MCF 10A (cell line): Measurements from ENCODE around the gene PTPRT. TPM values are rescaled to one million over a fixed set of nuclear protein-coding genes. Genes with fewer than 3 reads are reported as not detected.

Source experiments
- BruUV-seq: library from RNA; stranded (reverse); fragments of 400-500 nt; replicated peaks from 2 replicates; lab custom pipeline; 2021; lab: Mats Ljungman, UMichigan
- CTCF ChIA-PET: fragments of 300-600 bp; sonication (Branson Sonifier 250); formaldehyde crosslinking; extraction: SDS; loops from one replicate; lab custom pipeline; 2021; ENCODE audit warnings: antibody characterized with exemption, inconsistent platforms; lab: Yijun Ruan, JAX
- POLR2A ChIA-PET: fragments of 300-600, 350-650 bp; sonication (Branson Sonifier 250); formaldehyde crosslinking; extraction: SDS; loops from one replicate; lab custom pipeline; 2020; ENCODE audit warnings: antibody characterized with exemption, inconsistent platforms; lab: Yijun Ruan, JAX
- DNase-seq: peaks from one replicate; pipeline ENCODE4 v3.0.0-alpha.2; 2018; ENCODE audit not compliant: unreplicated experiment
- H3K27ac Mint-ChIP-seq: one replicate; pipeline ENCODE4 v1.8.0; 2022; ENCODE audit warnings: mild to moderate bottlenecking, low read depth, mixed read lengths; ENCODE audit not compliant: unreplicated experiment
- H3K27me3 Mint-ChIP-seq: one replicate; pipeline ENCODE4 v1.8.0; 2022; ENCODE audit warnings: mixed read lengths; ENCODE audit not compliant: insufficient read depth, unreplicated experiment
- H3K36me3 Mint-ChIP-seq: one replicate; pipeline ENCODE4 v1.8.0; 2022; ENCODE audit warnings: mild to moderate bottlenecking, moderate library complexity, mixed read lengths; ENCODE audit not compliant: insufficient read depth, unreplicated experiment
- H3K4me1 Mint-ChIP-seq: one replicate; pipeline ENCODE4 v1.8.0; 2022; ENCODE audit warnings: mixed read lengths; ENCODE audit not compliant: insufficient read depth, unreplicated experiment
- H3K4me3 Mint-ChIP-seq: one replicate; pipeline ENCODE4 v1.8.0; 2022; ENCODE audit warnings: mild to moderate bottlenecking, moderate library complexity, mixed read lengths; ENCODE audit not compliant: unreplicated experiment
- H3K9me3 Mint-ChIP-seq: one replicate; pipeline ENCODE4 v1.8.0; 2022; ENCODE audit warnings: mixed read lengths; ENCODE audit not compliant: unreplicated experiment
- intact Hi-C: fragments of 100-400 bp; cut with micrococcal nuclease; formaldehyde crosslinking; loops from 2 replicates; pipeline ENCODE4 v1.14.1; 2022
- total RNA-seq: library from RNA; stranded (reverse); gene quantifications from 2 replicates; pipeline ENCODE4 v1.2.3, GENCODE V29; 2022
- TF ChIP-seq, protein P1 (sequence below): fragments of 200-600 bp; IDR thresholded peaks from one replicate; pipeline ENCODE4 v1.8.0; 2022; ENCODE audit warnings: antibody characterized with exemption, mild to moderate bottlenecking; ENCODE audit not compliant: unreplicated experiment

Gene PTPRT
- total RNA-seq, 1 experiment from 2014 or later = not detected

DNA sequence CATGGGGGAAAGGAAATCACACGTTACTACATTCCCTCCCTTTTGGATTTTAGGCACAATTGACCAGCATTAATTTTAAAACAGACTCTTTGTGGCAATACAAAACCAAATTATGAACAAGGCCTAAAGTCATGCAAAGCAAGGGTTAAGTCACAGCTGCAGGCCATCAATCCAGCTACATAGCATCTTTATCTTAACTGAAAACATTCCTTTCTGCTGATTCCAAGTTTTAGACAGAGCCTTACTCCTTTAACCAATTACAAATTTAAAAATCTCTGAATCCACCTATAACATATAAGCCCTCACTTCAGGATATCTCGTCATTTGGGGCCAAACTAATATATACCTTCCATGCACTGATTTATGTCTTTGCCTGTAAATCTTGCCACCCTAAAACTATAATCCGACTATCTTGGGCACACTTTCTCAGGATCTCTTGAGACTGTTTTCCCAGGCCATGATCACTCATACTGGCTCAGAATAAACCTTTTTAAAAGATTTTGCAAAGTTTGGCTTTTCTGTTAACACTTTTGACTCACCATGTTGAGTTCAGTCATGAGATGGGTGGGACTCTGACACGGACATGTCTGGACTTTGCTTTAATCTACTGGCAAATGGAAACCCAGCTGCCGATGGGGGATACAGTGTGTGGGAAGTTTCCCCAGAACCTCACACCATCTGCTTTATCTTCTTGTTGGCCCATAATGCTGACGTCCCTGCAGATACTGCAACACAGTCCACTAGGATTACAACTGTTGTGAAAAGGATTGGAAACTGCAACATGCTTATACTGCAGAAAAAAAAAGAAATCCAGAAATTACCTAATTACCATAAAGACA lies 757.0 kb downstream of the PTPRT start:
- intact Hi-C loops = no loop called here
- DNase-seq = no peak
- H3K4me1 Mint-ChIP-seq = no peaks in the 10 kb centered on the region
- H3K4me3 Mint-ChIP-seq = no peak overlapping the region
- ChIA-PET POLR2A (no interaction called here), CTCF (interaction anchor here (0.6 kb wide), 2 partner anchors 17 to 1059 kb away, joined by 3 read pairs; no protein-coding TSS in a partner anchor)
- no peak overlapping the region for H3K27ac Mint-ChIP-seq
- TF ChIP-seq, protein P1, sequence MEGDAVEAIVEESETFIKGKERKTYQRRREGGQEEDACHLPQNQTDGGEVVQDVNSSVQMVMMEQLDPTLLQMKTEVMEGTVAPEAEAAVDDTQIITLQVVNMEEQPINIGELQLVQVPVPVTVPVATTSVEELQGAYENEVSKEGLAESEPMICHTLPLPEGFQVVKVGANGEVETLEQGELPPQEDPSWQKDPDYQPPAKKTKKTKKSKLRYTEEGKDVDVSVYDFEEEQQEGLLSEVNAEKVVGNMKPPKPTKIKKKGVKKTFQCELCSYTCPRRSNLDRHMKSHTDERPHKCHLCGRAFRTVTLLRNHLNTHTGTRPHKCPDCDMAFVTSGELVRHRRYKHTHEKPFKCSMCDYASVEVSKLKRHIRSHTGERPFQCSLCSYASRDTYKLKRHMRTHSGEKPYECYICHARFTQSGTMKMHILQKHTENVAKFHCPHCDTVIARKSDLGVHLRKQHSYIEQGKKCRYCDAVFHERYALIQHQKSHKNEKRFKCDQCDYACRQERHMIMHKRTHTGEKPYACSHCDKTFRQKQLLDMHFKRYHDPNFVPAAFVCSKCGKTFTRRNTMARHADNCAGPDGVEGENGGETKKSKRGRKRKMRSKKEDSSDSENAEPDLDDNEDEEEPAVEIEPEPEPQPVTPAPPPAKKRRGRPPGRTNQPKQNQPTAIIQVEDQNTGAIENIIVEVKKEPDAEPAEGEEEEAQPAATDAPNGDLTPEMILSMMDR = no peak
- peaks cover 4% of the 10 kb centered on the region for H3K36me3 Mint-ChIP-seq
- no peaks in the 10 kb centered on the region for H3K27me3 Mint-ChIP-seq
- no TSS peak for BruUV-seq
- H3K9me3 Mint-ChIP-seq = peaks cover 32% of the 10 kb centered on the region

DNA sequence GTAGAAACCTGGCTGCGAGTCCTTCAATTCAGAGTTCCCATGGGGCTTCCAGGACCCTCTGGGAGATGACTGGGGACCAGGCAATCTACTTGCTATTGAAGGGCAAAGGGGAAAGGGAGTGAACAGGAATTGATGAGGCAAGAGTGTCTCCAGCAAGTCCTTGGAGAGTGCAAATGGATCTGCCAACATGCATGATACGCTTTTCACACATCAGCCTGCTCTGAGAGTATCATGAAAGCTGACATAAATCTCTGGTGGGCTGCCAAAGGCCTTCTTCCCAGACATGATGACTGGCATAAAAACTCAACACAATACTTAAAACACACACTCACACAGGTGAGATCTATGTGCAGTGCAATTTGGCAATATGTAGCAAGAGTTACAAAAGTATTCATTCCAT lies 759.1 kb downstream of the PTPRT start:
- no peaks in the 10 kb centered on the region for H3K27me3 Mint-ChIP-seq
- no peaks in the 10 kb centered on the region for H3K4me1 Mint-ChIP-seq
- H3K9me3 Mint-ChIP-seq = peaks cover 43% of the 10 kb centered on the region
- H3K4me3 Mint-ChIP-seq = no peak overlapping the region
- DNase-seq = no peak
- H3K27ac Mint-ChIP-seq = no peak overlapping the region
- peaks cover 7% of the 10 kb centered on the region for H3K36me3 Mint-ChIP-seq
- POLR2A ChIA-PET = no interaction called here
- no TSS peak for BruUV-seq
- TF ChIP-seq, protein P1 = no peak
- CTCF ChIA-PET = no interaction called here
- intact Hi-C loops = no loop called here

DNA sequence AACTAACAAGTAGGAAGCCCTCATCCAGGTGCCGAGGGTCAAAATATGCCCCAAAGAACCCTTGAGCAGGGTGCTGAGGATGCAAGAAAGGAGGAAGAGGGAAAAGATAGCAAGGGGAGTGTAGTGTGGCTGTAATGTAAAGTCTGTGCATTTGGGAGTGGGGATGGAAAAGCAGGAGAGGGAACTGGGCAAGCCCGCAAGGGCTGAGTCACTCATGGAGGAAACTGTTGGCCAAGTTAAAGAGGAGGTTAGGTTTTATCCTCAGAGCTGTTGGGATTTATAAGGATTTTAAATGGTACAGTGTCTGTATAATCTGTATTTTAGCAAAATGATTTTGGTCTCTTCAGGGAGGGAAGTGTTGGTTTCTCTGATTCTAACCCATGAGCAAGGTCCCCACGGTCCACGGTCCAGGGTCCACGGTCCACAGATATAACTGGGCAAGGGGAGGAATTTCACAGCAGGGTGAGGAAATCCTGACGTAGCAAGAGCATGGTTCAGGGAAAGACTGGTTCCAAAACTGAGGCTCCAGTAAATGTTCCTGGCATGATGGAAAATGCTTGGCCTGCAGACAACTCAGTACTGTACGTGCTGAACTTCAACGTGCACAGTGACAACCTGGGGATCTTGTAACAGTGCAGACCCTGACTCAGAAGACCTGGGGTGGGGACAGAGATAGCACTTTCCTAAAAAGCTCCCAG lies 759.8 kb downstream of the PTPRT start:
- TF ChIP-seq, protein P1 = no peak
- Mint-ChIP-seq H3K9me3 (peaks cover 43% of the 10 kb centered on the region), H3K27me3 (no peaks in the 10 kb centered on the region), H3K4me3 (no peak overlapping the region), H3K27ac (no peak overlapping the region), H3K36me3 (peaks cover 7% of the 10 kb centered on the region), H3K4me1 (no peaks in the 10 kb centered on the region)
- ChIA-PET POLR2A (no interaction called here), CTCF (interaction anchor here (0.7 kb wide), 1 partner anchor 919 kb away, joined by 3 read pairs; no protein-coding TSS in a partner anchor)
- DNase-seq = no peak
- intact Hi-C loops = no loop called here
- BruUV-seq = no TSS peak

DNA sequence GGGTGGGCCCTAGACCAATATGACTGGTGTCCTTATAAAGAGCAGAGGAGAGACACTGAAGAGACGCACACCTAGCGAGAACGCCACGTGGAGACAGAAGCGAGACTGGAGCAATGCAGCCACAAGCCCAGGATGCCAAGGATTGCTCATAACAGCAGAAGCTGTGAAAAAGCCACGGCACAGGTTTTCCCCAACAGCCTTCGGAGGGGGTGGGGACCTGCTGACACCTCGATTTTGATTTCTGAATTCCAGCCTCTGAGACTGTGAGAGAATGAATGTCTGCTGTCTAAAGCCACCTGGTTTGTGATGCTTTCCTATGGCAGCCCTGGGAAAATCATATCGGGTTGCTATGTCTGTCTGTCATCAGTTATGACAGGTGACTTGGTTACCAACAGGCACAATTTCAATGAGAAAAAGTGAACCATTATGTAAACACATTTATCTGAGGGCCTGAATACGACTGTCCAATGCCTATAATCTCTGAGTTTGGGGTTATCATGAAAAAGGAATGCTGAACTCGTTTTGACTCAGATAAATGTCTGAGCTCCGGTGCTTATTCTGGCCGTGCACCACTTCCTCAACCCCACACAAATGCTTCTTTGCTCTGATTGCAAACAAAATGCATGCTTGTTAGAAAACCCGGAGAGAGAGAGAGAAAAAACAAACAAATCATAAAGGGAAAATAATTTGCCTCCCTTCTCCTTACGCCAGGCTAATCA lies 769.7 kb downstream of the PTPRT start:
- no peak overlapping the region for H3K27ac Mint-ChIP-seq
- no peak overlapping the region for H3K4me3 Mint-ChIP-seq
- ChIA-PET POLR2A (no interaction called here), CTCF (interaction anchor here (0.5 kb wide), 1 partner anchor 405 kb away, joined by 3 read pairs; no protein-coding TSS in a partner anchor)
- no peaks in the 10 kb centered on the region for H3K36me3 Mint-ChIP-seq
- H3K27me3 Mint-ChIP-seq = no peaks in the 10 kb centered on the region
- BruUV-seq = no TSS peak
- TF ChIP-seq, protein P1 = no peak
- DNase-seq = no peak
- H3K4me1 Mint-ChIP-seq = no peaks in the 10 kb centered on the region
- intact Hi-C loops = no loop called here
- peaks cover 47% of the 10 kb centered on the region for H3K9me3 Mint-ChIP-seq
